HG03571 (cell line): ENCODE results near the gene ELP2.
"Not testable (repeated sequence)": the region's sequence is repeated elsewhere in the genome, so short reads cannot be mapped to it uniquely, and the experiment has no call there.

ENCODE experiments used
- ATAC-seq: cut with Tn5 transposase; IDR thresholded peaks from one replicate; pipeline ENCODE4 v1.9.1; 2021; ENCODE audit not compliant: unreplicated experiment

ELP2 gene

GRCh38 chr18:36116771-36117170 lies 12.9 kb upstream of the ELP2 start:
- ATAC-seq = not testable (repeated sequence)

GRCh38 chr18:36120297-36120696 lies 9.4 kb upstream of the ELP2 start:
- no peak for ATAC-seq

- no peak for ATAC-seq
Observed at GRCh38 chr18:36124841-36125240, 4.9 kb upstream of the ELP2 start.

- ATAC-seq = no peak
Observed at GRCh38 chr18:36126668-36127067, 3.0 kb upstream of the ELP2 start.

GRCh38 chr18:36127836-36128529 lies 1.7 kb upstream of the ELP2 start:
- ATAC-seq = no peak

DNA sequence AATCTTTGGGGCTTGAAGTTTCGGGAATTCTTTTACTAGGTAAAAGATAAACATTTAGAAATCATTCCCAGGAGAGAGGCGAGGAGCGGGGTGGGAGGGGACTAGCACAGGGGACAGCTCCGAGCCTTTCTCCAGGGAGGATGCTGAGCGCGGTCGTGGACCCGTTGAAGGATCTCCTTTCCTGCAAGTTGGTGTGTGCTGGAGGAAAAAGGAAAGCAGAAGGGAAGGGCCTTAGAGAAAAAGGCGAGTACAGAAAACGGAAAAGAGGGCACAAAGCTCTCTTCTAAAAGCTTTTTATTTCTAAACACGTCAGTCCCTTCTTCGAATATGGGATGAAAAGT lies 1.2 kb upstream of the ELP2 start:
- no peak for ATAC-seq

- peak; percentile 11 for ATAC-seq
Observed at GRCh38 chr18:36128907-36129299, 796 bp upstream of the ELP2 start.

DNA sequence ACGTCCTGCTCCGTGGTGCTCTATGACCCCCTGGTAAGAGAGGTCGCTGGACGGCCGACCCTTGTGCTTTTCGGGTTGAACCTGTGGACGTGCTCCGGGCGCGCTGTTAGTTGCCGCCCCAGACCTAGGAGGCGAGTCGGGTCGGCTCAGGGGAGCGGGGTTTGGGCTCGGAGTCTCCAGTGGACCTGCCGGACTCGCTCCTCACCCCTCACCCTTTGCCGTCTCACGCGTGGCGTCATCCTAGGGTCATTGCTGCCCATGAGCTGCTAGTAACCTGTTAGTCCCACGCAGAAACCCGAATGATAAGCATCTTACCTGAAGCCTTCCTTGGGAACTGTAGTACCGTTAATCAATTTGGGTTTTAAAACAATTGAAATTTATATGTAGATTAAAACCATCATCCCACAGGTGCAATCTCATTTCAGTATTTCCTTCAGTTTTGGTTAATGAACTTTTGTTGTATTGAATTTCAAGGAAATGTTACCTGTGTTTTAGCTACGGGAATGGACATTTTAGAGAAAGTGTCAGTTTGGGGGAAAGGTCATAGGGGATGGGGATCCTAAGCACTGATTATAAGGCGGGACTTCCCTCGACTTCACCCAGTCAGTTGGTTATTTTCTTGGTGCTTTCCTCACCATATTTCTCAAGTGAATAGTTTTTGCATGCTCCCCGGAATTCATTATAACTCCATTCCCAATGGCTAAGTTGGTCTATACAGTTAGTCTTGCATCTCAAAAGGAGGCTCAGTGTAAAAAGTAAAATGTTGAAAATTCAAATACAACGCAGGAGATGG lies 536 bp downstream of the ELP2 start:
- ATAC-seq = peak; percentile 8

DNA sequence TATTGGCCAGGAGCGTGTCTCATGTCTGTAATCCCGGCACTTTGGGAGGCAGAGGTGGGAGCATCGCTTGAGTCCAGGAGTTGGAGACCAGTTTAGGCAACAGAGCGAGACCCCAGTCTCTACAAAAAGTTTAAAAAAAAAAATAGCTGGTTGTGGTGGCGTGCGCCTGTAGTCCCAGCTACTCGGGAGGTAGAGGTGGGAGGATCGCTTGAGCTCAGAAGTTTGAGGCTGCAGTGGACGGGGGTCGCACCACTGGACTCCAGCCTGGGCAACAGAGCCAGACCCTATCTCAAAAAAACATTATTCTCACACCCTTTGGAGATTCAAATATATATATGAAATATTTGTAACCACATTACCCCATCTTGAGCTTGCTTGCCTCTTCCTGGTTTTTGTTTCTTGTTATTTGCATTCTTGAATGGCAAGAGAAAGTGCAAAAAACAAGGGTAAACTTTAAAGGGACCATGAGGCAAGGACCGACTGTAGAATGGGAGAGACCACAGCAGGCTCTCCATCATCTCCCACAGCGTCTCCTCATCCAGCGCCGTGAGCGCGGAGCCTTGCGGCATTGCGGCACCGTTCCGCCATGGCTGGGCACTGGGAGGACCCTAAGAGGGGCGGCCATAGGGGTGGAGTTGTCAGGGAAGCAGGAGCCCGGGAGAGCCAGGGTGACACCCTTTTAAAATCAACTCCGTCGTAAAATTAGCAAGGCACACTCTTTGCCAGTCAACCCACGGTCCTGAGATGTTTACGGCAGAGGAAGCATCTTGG lies 1.4 kb downstream of the ELP2 start:
- ATAC-seq = no peak

GRCh38 chr18:36131692-36132483 lies 2.2 kb downstream of the ELP2 start:
- no peak for ATAC-seq

DNA sequence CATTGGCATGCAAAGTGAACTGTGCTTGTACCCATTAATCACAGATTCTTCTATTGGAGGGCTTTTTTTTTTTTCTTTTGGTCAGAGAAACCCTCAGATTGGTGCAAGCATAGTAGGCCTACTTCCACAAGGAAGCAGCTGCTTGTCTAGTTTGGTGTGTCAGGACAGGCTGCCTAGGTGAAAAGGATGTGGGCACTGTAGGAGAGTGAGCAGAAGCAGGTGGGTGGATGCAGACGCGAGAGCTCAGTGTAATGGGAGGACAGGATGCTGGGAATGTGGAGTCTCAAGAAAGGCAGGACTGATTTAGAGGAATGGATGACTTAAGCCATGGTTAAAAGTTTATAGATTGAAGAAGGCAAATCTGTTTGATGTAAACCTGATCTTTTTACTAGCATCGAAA lies 3.1 kb downstream of the ELP2 start:
- ATAC-seq = no peak

- ATAC-seq = no peak
Observed at GRCh38 chr18:36135264-36135663, 5.6 kb downstream of the ELP2 start.

GRCh38 chr18:36139245-36139644 lies 9.5 kb downstream of the ELP2 start:
- no peak for ATAC-seq

GRCh38 chr18:36141576-36141975 lies 11.9 kb downstream of the ELP2 start:
- no peak for ATAC-seq

DNA sequence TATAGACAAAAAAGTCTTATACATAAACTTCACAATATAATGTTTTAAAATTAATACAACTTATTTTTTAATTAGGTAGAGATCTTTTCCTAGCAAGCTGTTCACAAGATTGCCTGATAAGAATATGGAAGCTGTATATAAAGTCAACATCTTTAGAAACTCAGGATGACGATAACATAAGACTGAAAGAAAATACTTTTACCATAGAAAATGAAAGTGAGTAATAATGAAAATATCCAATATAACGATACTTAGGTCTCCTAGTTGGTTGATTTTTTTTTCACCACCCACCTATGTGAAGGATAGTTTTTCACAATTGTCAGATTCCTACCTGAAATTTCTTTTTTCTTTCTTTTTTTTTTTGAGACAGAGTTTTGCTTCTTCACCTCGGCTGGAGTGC lies 13.1 kb downstream of the ELP2 start:
- ATAC-seq = no peak

DNA sequence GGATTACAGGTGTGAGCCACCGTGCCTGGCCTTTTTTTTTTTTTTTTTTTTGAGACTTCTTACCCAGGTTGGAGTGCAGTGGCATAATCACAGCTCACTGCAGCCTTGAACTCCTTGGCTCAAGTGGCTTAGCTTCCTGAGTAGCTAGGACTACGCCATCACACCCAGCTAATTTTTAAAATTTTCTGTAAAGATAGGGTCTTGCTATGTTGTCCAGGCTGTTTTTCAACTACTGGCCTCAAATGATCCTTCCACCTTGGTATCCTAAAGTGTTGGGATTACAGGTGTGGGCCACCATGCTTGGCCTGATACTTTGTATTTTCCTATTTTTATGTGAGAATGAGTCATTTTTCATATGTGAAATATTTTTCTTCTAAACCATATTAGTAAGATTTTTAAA lies 13.7 kb downstream of the ELP2 start:
- ATAC-seq = no peak

- peak; percentile 92 for ATAC-seq
Observed at GRCh38 chr18:36149514-36150289, 20.0 kb downstream of the ELP2 start.

DNA sequence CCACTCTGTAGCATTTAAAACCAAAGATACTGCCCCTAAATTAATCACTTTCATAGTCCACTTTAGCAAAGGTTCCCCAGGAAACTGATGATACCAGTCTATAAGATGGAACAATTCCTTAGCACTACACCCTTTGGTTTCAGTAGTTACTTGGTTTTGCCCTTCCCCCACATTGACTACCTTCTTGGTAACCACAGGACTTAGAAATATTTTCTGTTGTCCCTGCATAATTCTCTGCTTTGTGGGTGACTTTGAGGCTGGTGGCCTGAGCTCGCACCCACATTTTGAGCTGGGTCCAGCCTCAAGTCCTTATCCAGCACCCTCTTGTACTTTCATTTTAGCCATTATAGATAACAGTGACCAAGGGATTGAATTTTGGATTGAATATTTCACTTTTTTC lies 23.1 kb downstream of the ELP2 start:
- ATAC-seq = no peak

DNA sequence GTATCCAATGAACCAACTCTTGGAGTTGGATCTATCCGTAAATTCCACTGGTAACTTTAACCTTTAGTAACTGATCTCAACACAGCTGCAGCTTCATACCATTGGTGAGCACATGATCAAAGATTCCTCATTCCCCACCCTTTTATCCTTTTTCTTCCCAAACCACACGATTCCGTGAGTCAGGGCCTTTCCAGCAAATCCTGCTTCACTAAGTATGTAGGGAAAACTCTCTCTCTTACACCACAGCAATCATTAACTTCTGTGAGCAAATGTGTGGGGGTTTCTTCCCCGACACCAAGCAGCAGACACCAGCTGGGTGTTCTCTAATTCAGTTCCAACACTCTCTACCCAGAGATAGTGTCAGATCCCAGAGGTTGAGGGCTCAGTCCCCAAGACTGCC lies 23.5 kb downstream of the ELP2 start:
- ATAC-seq = no peak

DNA sequence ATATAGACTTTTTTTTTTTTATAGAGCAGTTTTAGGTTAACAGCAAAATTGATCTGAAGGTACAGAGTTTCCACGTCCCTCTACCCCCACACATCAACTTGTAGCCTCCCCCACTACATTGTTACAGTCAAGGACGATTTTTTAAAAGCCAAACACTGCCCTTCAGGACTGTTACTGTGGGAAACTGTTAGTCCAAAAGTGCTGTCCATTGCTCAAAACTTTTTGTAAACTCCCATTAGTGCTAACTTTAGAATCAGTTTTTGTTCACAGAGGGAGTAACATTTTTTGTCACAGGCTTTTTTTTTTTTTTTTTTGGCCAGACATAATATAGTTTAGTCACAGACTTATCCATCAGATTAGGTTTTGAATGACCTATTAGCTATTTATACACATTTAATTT lies 24.1 kb downstream of the ELP2 start:
- no peak for ATAC-seq
